ENCODE data around the gene CACNA1C. TPM values are rescaled to one million over a fixed set of nuclear protein-coding genes. Genes with fewer than 3 reads are reported as not detected.

CACNA1C gene
- total and polyA plus RNA-seq, 2 of the 4 experiments (the other 2 are of a cell fraction), result 1.6 to 2.6 TPM

DNA sequence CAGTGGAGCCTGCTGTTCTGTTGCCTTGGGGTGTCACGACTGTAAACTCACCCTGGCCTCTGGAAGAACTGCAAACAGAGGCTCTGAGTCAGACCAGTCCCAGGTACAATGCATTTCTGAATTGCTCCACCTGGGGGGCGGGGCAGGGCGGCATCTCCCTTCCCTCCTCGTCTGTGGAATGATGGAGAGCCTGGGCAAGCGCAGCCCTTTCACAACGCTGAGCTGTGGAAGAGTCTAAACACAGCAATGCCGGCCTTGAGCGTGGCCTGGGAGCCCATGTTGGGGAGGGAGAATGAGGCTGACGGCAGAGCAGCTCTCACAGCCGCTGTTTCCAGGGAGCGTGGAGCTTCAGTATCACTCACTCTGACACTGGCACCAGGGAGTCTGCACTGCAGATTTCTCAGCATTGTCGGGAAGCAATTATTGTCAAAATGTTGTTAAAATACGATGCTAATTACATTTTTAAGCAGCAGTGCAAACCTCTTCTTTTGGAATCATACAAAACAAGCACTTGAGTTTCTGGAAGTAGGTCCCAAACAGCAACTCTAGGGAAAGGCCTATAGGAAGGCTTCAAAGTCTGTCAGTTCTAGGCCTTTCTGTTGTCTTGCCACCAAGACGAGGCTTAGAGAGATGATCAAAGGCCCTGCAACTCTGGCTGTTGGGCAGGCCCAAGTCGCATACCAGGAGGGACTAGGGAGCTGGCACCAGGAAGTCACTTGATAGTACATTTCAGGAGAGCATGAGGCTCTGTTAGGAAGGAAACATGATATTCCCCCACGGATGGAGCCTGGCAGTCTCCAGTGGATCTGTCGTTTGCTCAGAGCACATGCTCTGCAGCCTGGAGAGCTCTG lies 498.0 kb downstream of the CACNA1C start:
- no TSS peak for BruUV-seq (replicated peaks)
- dilution Hi-C loops (cut with HindIII; ENCODE audit: low sequenced_read_pairs, unreplicated experiment) (no loop called here), intact Hi-C loops (cut with micrococcal nuclease) (no loop called here), in situ Hi-C loops (cut with MboI; ENCODE audit: low sequenced_read_pairs) (no loop called here)
- Histone ChIP-seq H4K20me1 (ENCODE audit: insufficient read depth, low read length) (no peaks in the 10 kb centered on the region), H3K23ac (ENCODE audit: low read depth, low read length) (no peak overlapping the region), H3K4ac (ENCODE audit: low read depth, low read length) (no peak overlapping the region), H2BK120ac (ENCODE audit: low read depth, low read length) (no peak overlapping the region), H3K14ac (replicated peaks; ENCODE audit: low read depth, low read length) (no peak overlapping the region), H3K4me3 (ENCODE audit: insufficient read depth, low read depth, low read length) (no peak overlapping the region), H3K4me1 (ENCODE audit: control insufficient read depth, insufficient read depth, low read length) (no peaks in the 10 kb centered on the region; the same call in 1 of the 2 replicates), H3K56ac (ENCODE audit: extremely low read depth, insufficient read depth, low read length) (no peak overlapping the region), H3K27ac (ENCODE audit: insufficient read depth, low read length) (no peak overlapping the region), H3K18ac (ENCODE audit: low read depth, low read length) (no peak overlapping the region), H2BK15ac (ENCODE audit: low read depth, low read length) (no peak overlapping the region), H2BK20ac (ENCODE audit: low read depth, low read length) (no peak overlapping the region), H2AK9ac (replicated peaks; ENCODE audit: low read depth, low read length, poor library complexity) (peak overlapping the region; percentile 71), H3K27me3 (ENCODE audit: control insufficient read depth, insufficient read depth, low read length) (no peaks in the 10 kb centered on the region), H3K4me2 (ENCODE audit: low read depth, low read length) (no peak overlapping the region), H3K79me1 (ENCODE audit: low read depth in 1 of 2, low read length in 2 of 2) (no peaks in the 10 kb centered on the region), H3K9me1 (ENCODE audit: insufficient read depth, low read length) (no peaks in the 10 kb centered on the region), H3K36me3 (ENCODE audit: control insufficient read depth, insufficient read depth, low read length) (peaks cover 15% of the 10 kb centered on the region), H4K91ac (ENCODE audit: insufficient read depth, low read depth, low read length) (no peak overlapping the region), H4K8ac (ENCODE audit: low read depth in 2 of 2, low read length in 2 of 2) (no peak overlapping the region), H4K5ac (ENCODE audit: low read depth, low read length) (no peak overlapping the region), H2BK5ac (ENCODE audit: low read depth, low read length, poor library complexity, severe bottlenecking) (no peak overlapping the region), H2AFZ (replicated peaks; ENCODE audit: low read length, poor library complexity) (no peak overlapping the region), H2AK5ac (ENCODE audit: low read depth, low read length) (no peak overlapping the region), H3K9me3 (ENCODE audit: control insufficient read depth, insufficient read depth, low read length) (no peaks in the 10 kb centered on the region; the same call in 1 of the 2 replicates), H3K9ac (ENCODE audit: low read depth, low read length) (no peak overlapping the region)
- ATAC-seq (ENCODE audit: low read depth) (peak; percentile 32; the same call in 1 of the 2 replicates), DNase-seq (no peak)
- WGBS, 2 experiments (ENCODE audit: extremely low coverage in 2 of 2, insufficient read length in 1 of 2), result 64% methylated on average over 3 of the region's 17 CpGs; no CpG with 5 or more reads in 1 of the 2 experiments
- POLR2A ChIA-PET (ENCODE audit: unreplicated experiment), result no interaction called here
- CTCF ChIA-PET, result no interaction called here
- TF ChIP-seq FOS (IDR thresholded peaks at IDR 0.05; ENCODE audit: low read depth, low read length) (no peak), SMC3 (IDR thresholded peaks at IDR 0.05; ENCODE audit: low read depth, low read length) (no peak), CHD1 (IDR thresholded peaks at IDR 0.05; ENCODE audit: low read depth, low read length) (no peak), MAZ (IDR thresholded peaks at IDR 0.05; ENCODE audit: borderline replicate concordance, low read depth, low read length) (no peak), RAD21 (IDR thresholded peaks at IDR 0.05; ENCODE audit: low read length) (no peak), NFE2L2 (IDR thresholded peaks at IDR 0.05; ENCODE audit: low read depth, low read length) (no peak), RCOR1 (IDR thresholded peaks at IDR 0.05; ENCODE audit: insufficient replicate concordance, low read length) (no peak), RFX5 (IDR thresholded peaks at IDR 0.05; ENCODE audit: low read depth, low read length) (no peak), CEBPB (IDR thresholded peaks at IDR 0.05; ENCODE audit: low read depth, low read length) (no peak), MXI1 (IDR thresholded peaks at IDR 0.05; ENCODE audit: borderline replicate concordance, low read depth, low read length) (no peak), MAFK (IDR thresholded peaks at IDR 0.05; ENCODE audit: low read depth, low read length) (no peak), POLR2A (IDR thresholded peaks at IDR 0.05; ENCODE audit: low read depth, low read length) (no peak), BHLHE40 (IDR thresholded peaks at IDR 0.05; ENCODE audit: low read depth, low read length) (no peak)
- TF ChIP-seq, protein P1, sequence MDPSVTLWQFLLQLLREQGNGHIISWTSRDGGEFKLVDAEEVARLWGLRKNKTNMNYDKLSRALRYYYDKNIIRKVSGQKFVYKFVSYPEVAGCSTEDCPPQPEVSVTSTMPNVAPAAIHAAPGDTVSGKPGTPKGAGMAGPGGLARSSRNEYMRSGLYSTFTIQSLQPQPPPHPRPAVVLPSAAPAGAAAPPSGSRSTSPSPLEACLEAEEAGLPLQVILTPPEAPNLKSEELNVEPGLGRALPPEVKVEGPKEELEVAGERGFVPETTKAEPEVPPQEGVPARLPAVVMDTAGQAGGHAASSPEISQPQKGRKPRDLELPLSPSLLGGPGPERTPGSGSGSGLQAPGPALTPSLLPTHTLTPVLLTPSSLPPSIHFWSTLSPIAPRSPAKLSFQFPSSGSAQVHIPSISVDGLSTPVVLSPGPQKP (IDR thresholded peaks at IDR 0.05; ENCODE audit: borderline replicate concordance, low read depth, low read length), result no peak
- TF ChIP-seq, protein P2, sequence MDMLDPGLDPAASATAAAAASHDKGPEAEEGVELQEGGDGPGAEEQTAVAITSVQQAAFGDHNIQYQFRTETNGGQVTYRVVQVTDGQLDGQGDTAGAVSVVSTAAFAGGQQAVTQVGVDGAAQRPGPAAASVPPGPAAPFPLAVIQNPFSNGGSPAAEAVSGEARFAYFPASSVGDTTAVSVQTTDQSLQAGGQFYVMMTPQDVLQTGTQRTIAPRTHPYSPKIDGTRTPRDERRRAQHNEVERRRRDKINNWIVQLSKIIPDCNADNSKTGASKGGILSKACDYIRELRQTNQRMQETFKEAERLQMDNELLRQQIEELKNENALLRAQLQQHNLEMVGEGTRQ (IDR thresholded peaks at IDR 0.05; ENCODE audit: low read depth, low read length), result no peak

Data from IMR-90 (cell line).